Left lobe of liver (tissue), 2 donors: Measurements from ENCODE around the gene IL5. TPM values are rescaled to one million over a fixed set of nuclear protein-coding genes. Genes with fewer than 3 reads are reported as not detected.

Experiments
- ATAC-seq: fragments of 200-7000 bp; cut with Tn5 transposase; one replicate; pipeline ENCODE4 v1.9.1; 2020; ENCODE audit warnings: mild to moderate bottlenecking, moderate library complexity
- DNase-seq: peaks from one replicate; pipeline ENCODE4 v3.0.0-alpha.2; 2020; ENCODE audit warnings: low spot score
- total RNA-seq: library from RNA; stranded (reverse); gene quantifications from one replicate; pipeline ENCODE4 v1.2.1, GENCODE V29; 2021
- donor health status: DM: no; HTN: no; CAD: no; lungs with moderate emphysema.
- donor health status: DM: no; HTN: yes; CAD: no.

The IL5 gene
- total RNA-seq, 1 donor from 2014 or later: not detected

GRCh38 chr5:132500244-132500930, 42.9 kb downstream of the IL5 start:
- ATAC-seq (no peak), DNase-seq (no peak)

- no peak for DNase-seq
- no peak for ATAC-seq
These were observed 43.7 kb downstream of the IL5 start for GRCh38 chr5:132499440-132500243.

GRCh38 chr5:132498686-132499271, 44.5 kb downstream of the IL5 start:
- no peak for DNase-seq
- ATAC-seq: no peak

DNA sequence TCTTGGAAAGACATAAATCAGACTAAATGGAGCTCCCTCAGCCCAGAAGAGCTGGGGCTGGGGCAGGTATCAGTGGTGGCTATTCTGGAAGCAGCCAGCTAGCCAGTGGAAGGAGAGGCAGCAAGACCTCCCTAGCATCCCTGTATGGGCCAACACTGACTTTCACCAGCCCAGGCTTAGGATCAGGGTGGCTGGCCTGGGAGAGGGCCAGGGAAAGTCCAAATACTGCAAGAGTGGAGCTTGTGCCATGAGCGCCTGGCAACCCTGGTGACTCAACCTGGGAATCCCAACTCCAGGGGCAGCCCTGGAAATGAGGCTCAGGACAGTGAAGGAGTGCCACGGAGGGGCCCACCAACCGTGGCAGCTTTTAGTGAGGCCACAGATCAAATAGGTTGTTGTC, 45.2 kb downstream of the IL5 start:
- DNase-seq: peak; percentile 85

DNA sequence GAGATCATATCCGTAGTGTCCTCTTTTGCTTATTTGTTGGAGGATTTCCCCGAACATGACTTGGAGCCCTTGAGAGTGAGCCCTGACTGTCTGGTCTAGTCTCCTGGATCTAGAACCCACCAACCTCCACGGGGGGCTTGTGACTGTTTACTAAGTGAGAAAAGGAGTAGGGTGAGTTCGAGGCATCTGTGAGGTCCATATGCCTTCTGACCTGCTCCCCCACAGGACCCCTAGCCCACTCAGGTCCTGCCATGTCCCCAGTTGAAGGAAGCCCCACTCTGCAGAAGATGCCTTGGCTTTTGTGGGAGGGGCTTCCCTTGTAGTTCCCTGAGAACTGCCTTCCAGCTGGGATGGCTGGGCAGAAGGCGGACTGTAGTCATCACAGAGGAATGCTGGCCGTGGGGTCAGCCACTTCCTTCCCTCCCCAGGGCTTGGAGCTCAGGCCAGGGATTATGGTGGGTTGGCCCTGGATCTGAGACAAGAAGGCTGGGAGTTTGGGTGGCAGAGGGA, 45.8 kb downstream of the IL5 start:
- peak; percentile 55 for DNase-seq

More for the DNA sequence above, 45.2 kb downstream of the IL5 start:
- peak; percentile 21 for ATAC-seq

GRCh38 chr5:132496631-132497487, 46.5 kb downstream of the IL5 start:
- DNase-seq (peak; percentile 95), ATAC-seq (peak; percentile 72)

More for the DNA sequence above, 45.8 kb downstream of the IL5 start:
- ATAC-seq: no peak

GRCh38 chr5:132496191-132496630, 47.1 kb downstream of the IL5 start:
- DNase-seq (peak; percentile 98), ATAC-seq (peak; percentile 75)

DNA sequence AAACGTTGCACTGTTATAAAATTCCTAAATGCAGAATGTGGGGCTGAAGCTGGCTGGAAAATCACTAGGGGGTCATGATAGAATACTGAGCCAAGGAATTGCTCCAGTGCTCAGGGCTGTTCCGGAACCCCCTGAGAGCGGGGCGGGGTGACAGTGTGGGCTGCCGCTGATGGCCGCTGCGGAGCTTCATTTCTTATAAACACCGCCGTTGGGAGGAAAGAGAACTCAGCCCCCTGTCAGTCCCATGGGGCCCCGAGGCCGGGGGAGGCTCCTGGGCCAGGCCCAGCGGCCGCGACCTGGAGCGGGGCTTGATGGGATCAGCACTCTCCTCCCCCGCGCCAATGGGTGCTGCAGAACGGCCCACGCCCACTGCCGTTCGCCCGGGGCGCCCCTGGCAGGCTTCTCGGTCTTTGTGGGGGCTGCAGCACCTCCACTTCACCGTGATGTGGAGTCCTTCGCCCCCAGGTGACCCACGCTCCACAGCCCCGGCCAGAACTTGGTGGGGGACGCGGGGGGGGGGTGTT, 47.6 kb downstream of the IL5 start:
- DNase-seq: peak; percentile 92
- ATAC-seq: peak; percentile 69

GRCh38 chr5:132493821-132494220, 49.5 kb downstream of the IL5 start:
- no peak for ATAC-seq
- no peak for DNase-seq

DNA sequence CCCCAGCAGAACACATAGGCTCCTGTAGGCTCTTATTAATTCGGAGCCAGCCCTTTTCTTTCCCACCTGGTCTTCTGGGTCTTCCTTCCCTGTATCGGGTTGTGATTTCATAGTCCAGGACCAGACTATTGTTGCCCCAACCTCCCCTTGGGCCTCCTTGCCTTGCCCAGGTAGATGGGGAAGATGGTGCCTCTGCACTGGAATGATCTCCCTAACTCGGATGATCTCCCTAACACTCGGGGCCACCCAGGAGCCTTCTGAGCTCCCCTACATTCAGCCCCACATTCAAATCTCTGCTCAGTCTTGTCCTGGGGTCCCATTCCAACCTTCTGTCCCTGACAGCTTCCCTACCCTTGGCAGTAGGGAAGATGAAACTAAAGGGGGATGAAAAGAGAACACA, 50.1 kb downstream of the IL5 start:
- DNase-seq: no peak
- no peak for ATAC-seq

DNA sequence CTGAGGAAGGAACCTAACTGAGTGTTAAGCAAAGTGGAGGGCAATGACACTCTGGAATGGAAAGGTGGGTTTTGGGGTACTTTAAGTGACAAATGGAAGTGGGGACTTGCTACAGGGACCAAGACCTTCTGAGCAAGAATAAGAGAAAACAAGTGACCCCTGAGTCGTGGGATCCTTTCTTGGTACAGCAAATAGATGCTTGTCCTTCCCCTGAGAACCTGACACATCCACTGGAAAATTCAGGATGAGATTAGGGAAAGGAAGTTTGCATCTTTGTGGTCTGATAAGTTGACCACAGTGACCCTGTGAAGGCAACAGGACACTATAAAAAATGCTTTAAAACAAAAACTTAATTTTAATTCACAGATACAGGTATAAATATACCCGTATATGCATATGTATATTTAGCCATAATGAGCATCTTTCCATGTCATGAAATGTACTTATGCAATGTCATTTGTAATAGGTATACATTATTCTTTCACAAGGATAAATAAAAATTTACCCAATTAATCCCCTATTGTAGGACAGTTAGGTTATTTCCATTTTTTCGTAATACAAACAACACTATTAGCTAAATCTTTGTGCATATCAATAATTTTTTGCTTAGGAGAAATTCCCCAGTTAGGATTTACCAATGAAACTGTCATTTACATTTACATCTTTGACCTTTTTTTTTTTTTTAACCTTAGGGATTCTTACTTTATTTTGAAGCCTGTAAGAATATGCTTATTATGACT, 50.8 kb downstream of the IL5 start:
- DNase-seq (no peak), ATAC-seq (no peak)

Other genes starting within 250 kb of the IL5 start
- 0.20 TPM for gene SLC22A4, start 249.1 kb downstream of the IL5 start, total RNA-seq
- 8.8 TPM for gene SLC22A5, start 173.8 kb downstream of the IL5 start, total RNA-seq
- gene IRF1, start 52.7 kb downstream of the IL5 start, total RNA-seq: 24.8 TPM
- gene RAD50, start 13.5 kb upstream of the IL5 start, total RNA-seq: 14.5 TPM
- gene IL13, start 114.7 kb upstream of the IL5 start, total RNA-seq: not detected
- not detected for gene IL4, start 130.5 kb upstream of the IL5 start, total RNA-seq
- 1.5 TPM for gene KIF3A, start 194.0 kb upstream of the IL5 start, total RNA-seq
- not detected for gene CCNI2, start 203.9 kb upstream of the IL5 start, total RNA-seq
- 12.2 TPM for gene SEPTIN8, start 233.7 kb upstream of the IL5 start, total RNA-seq